H1 (cell line): ENCODE data around the gene TFCP2L1. TPM values are rescaled to one million over a fixed set of nuclear protein-coding genes. Genes with fewer than 3 reads are reported as not detected.

Experiments used
- CTCF ChIA-PET: fragments of 300-600 bp; sonication (Branson Sonifier 250); formaldehyde crosslinking; loops from one replicate; lab custom pipeline; 2021; ENCODE audit not compliant: partially characterized antibody; lab: Charles Lee
- POLR2A ChIA-PET: fragments of 300-600 bp; sonication (Branson Sonifier 250); formaldehyde crosslinking; loops from one replicate; lab custom pipeline; 2021; ENCODE audit warnings: inconsistent platforms; ENCODE audit not compliant: partially characterized antibody; lab: Charles Lee
- DNase-seq, 2 experiments: peaks; one replicate each; pipeline versions ENCODE4 v3.0.0 to v3.0.0-alpha.2; 2010 to 2022; ENCODE audit warnings: low spot score in 2 of 2, low read depth in 1 of 2, mixed read lengths in 1 of 2
- FAIRE-seq: peaks from 2 replicates; lab custom pipeline; 2011; peaks lifted over from hg19 to GRCh38; lab: Jason Lieb, UNC
- H2AFZ ChIP-seq: 2 replicates; pipeline ENCODE4 v1.8.1; 2012; ENCODE audit warnings: low read length, inconsistent platforms
- H2AK5ac ChIP-seq: 2 replicates; pipeline ENCODE4 v1.6.1; 2013; ENCODE audit warnings: low read depth, low read length
- H2BK120ac ChIP-seq: replicated peaks from 2 replicates; pipeline ENCODE3; 2013; ENCODE audit warnings: low read depth, low read length, inconsistent platforms
- H2BK12ac ChIP-seq: 2 replicates; pipeline ENCODE4 v1.6.1; 2013; ENCODE audit warnings: low read depth, low read length
- H2BK15ac ChIP-seq: 2 replicates; pipeline ENCODE4 v1.6.1; 2013; ENCODE audit warnings: low read length
- H2BK20ac ChIP-seq: 2 replicates; pipeline ENCODE4 v1.6.1; 2013; ENCODE audit warnings: low read length
- H2BK5ac ChIP-seq: 2 replicates; pipeline ENCODE4 v1.6.1; 2013; ENCODE audit warnings: low read depth, low read length
- H3K14ac ChIP-seq: 2 replicates; pipeline ENCODE4 v1.6.1; 2013; ENCODE audit warnings: inconsistent platforms; ENCODE audit not compliant: insufficient read length
- H3K18ac ChIP-seq: 2 replicates; pipeline ENCODE4 v1.6.1; 2013; ENCODE audit warnings: low read length; ENCODE audit errors: extremely low read depth
- H3K23ac ChIP-seq: 2 replicates; pipeline ENCODE4 v1.6.1; 2013; ENCODE audit warnings: inconsistent platforms; ENCODE audit not compliant: insufficient read length
- H3K23me2 ChIP-seq: 2 replicates; pipeline ENCODE4 v1.6.1; 2013; ENCODE audit warnings: low read depth, low read length
- H3K27ac ChIP-seq: 2 replicates; pipeline ENCODE4 v1.6.1; 2011; ENCODE audit warnings: low read depth, low read length, inconsistent platforms
- H3K27me3 ChIP-seq, 4 experiments: replicated peaks in 1 of 4; 1 replicate in 1 of 4; 2 replicates in 3 of 4; pipeline versions ENCODE4 v1.6.1 to v1.8.1; 2011 to 2013; ENCODE audit warnings: low read length in 3 of 4, mild to moderate bottlenecking in 3 of 4, inconsistent platforms in 2 of 4, mixed read lengths in 2 of 4, moderate library complexity in 1 of 4; ENCODE audit not compliant: control insufficient read depth in 3 of 4, insufficient read depth in 3 of 4; ENCODE audit errors: extremely low read depth in 1 of 4
- H3K36me3 ChIP-seq, 4 experiments: 2 replicates each; pipeline versions ENCODE4 v1.6.1 to v1.8.1; 2011 to 2013; ENCODE audit warnings: mild to moderate bottlenecking in 4 of 4, low read length in 3 of 4, moderate library complexity in 2 of 4, control low read depth in 1 of 4, inconsistent platforms in 1 of 4; ENCODE audit not compliant: insufficient read depth in 4 of 4, control insufficient read depth in 2 of 4
- H3K4ac ChIP-seq: replicated peaks from 2 replicates; pipeline ENCODE3; 2013; ENCODE audit warnings: low read length, low read depth, mixed read lengths, inconsistent platforms; ENCODE audit not compliant: insufficient read length
- H3K4me1 ChIP-seq, 4 experiments: replicated peaks in 1 of 4; 1 replicate in 1 of 4; 2 replicates in 3 of 4; pipeline versions ENCODE4 v1.6.1 to v1.8.1; 2011 to 2013; ENCODE audit warnings: low read length in 3 of 4, inconsistent platforms in 2 of 4, mixed read lengths in 1 of 4; ENCODE audit not compliant: insufficient read depth in 4 of 4, control insufficient read depth in 3 of 4
- H3K4me2 ChIP-seq, 2 experiments: 2 replicates each; pipeline versions ENCODE4 v1.6.1 to v1.8.1; 2011 to 2013; ENCODE audit warnings: low read depth in 2 of 2, low read length in 2 of 2, control low read depth in 1 of 2, inconsistent platforms in 1 of 2, mild to moderate bottlenecking in 1 of 2; ENCODE audit not compliant: insufficient read depth in 1 of 2
- H3K4me3 ChIP-seq, 4 experiments: fragments of 200-600, 300-600 bp in 1 of 4; sonication (generic), shearing (Covaris generic), sonication (Bioruptor Twin) in 1 of 4; 2 replicates each; pipeline versions ENCODE4 v1.5.1 to v1.8.1; 2011 to 2016; ENCODE audit warnings: low read length in 4 of 4, low read depth in 3 of 4, control low read depth in 2 of 4, inconsistent platforms in 2 of 4, mild to moderate bottlenecking in 2 of 4, mixed read lengths in 1 of 4, moderate library complexity in 1 of 4; ENCODE audit not compliant: insufficient read depth in 2 of 4; ENCODE audit errors: extremely low read depth in 1 of 4
- H3K56ac ChIP-seq: replicated peaks from 2 replicates; pipeline ENCODE3; 2013; ENCODE audit warnings: low read depth, mild to moderate bottlenecking, mixed read lengths, low read length, inconsistent platforms; ENCODE audit not compliant: insufficient read length
- H3K79me1 ChIP-seq: 2 replicates; pipeline ENCODE4 v1.6.1; 2013; ENCODE audit warnings: low read depth, low read length, control low read depth
- H3K79me2 ChIP-seq, 2 experiments: 2 replicates each; pipeline versions ENCODE4 v1.6.1 to v1.8.1; 2012 to 2013; ENCODE audit warnings: low read length in 2 of 2, mild to moderate bottlenecking in 2 of 2, inconsistent platforms in 1 of 2; ENCODE audit not compliant: insufficient read depth in 2 of 2, control insufficient read depth in 1 of 2
- H3K9ac ChIP-seq, 4 experiments: replicated peaks in 1 of 4; 1 replicate in 1 of 4; 2 replicates in 3 of 4; pipeline versions ENCODE4 v1.6.1 to v1.8.1; 2011 to 2013; ENCODE audit warnings: low read depth in 3 of 4, low read length in 3 of 4, control low read depth in 2 of 4, mild to moderate bottlenecking in 2 of 4, moderate library complexity in 2 of 4, inconsistent platforms in 1 of 4; ENCODE audit errors: extremely low read depth in 1 of 4
- H3K9me3 ChIP-seq, 2 experiments: 2 replicates each; pipeline versions ENCODE4 v1.6.1 to v1.8.1; 2012 to 2013; ENCODE audit warnings: mild to moderate bottlenecking in 2 of 2, moderate library complexity in 2 of 2, control low read depth in 1 of 2, inconsistent platforms in 1 of 2, low read depth in 1 of 2, low read length in 1 of 2, mixed read lengths in 1 of 2; ENCODE audit not compliant: insufficient read depth in 2 of 2
- H4K20me1 ChIP-seq, 2 experiments: replicated peaks in 1 of 2; 2 replicates each; pipeline versions ENCODE3 to v1.8.1; 2011 to 2013; ENCODE audit warnings: inconsistent platforms in 2 of 2, low read length in 2 of 2, mild to moderate bottlenecking in 1 of 2; ENCODE audit not compliant: insufficient read depth in 2 of 2, control insufficient read depth in 1 of 2
- H4K5ac ChIP-seq: 2 replicates; pipeline ENCODE4 v1.6.1; 2013; ENCODE audit warnings: low read length, low read depth, mixed read lengths, inconsistent platforms; ENCODE audit not compliant: insufficient read length
- H4K8ac ChIP-seq: 2 replicates; pipeline ENCODE4 v1.8.0; 2013; ENCODE audit warnings: mild to moderate bottlenecking, moderate library complexity, low read length, inconsistent platforms; ENCODE audit not compliant: insufficient read depth; ENCODE audit errors: extremely low read depth
- H4K91ac ChIP-seq: replicated peaks from 2 replicates; pipeline ENCODE3; 2013; ENCODE audit warnings: low read length, mixed read lengths, inconsistent platforms; ENCODE audit not compliant: insufficient read length
- CBX5 ChIP-seq: fragments of 300-800, 300-1000 bp; sonication (generic); IDR thresholded peaks from 2 replicates; pipeline ENCODE4 v1.7.1; 2016; ENCODE audit warnings: antibody characterized with exemption, low read length, low read depth
- EZH2 ChIP-seq: fragments of 200-600 bp; sonication (generic); IDR thresholded peaks from 2 replicates; pipeline ENCODE4 v1.7.1; 2012; ENCODE audit warnings: low read depth, mild to moderate bottlenecking, moderate library complexity, low read length, inconsistent platforms; ENCODE audit not compliant: severe bottlenecking
- POU5F1 ChIP-seq: IDR thresholded peaks from 2 replicates; pipeline ENCODE4 v1.6.1; 2011; ENCODE audit warnings: low read depth, mild to moderate bottlenecking, low read length, moderate library complexity
- WGBS, 2 experiments: shearing (Covaris generic) in 1 of 2; methylation state at CpG; one replicate each; pipeline versions ENCODE4 v1.1.6 to v1.1.7; 2013 to 2015; ENCODE audit warnings: low lambda C conversion rate in 2 of 2, mixed read lengths in 2 of 2, inconsistent platforms in 1 of 2, low coverage in 1 of 2, missing lambda C conversion rate in 1 of 2; ENCODE audit not compliant: insufficient replicate concordance in 2 of 2, insufficient coverage in 1 of 2, insufficient read length in 1 of 2; ENCODE audit errors: extremely low coverage in 1 of 2, missing lambda C conversion rate in 1 of 2; 5-methylcytosine and 5-hydroxymethylcytosine counted together
- polyA plus RNA-seq, 7 experiments: library from polyadenylated mRNA; depleted of rRNA in 3 of 7; stranded (reverse) in 5 of 7; unstranded in 2 of 7; fragments of >200 nt in 5 of 7; fragments of 200-250 nt in 2 of 7; gene quantifications; 1 replicate in 5 of 7; 2 replicates in 1 of 7; 4 replicates in 1 of 7; pipeline versions ENCODE4 v1.2.1 to v1.2.3, GENCODE V29; 2011 to 2013; ENCODE audit warnings: missing spikeins in 2 of 7, mixed read lengths in 2 of 7
- total RNA-seq: library from RNA; stranded (reverse); fragmentation: NEBNext Ultra II Directional; extraction: Animal tissue kit (Norgen Biotek cat#: 25700); gene quantifications from 2 replicates; pipeline ENCODE4 v1.2.1, GENCODE V29; 2021

TFCP2L1 gene
- total and polyA plus RNA-seq, 2 of the 8 experiments (the other 6 are each of a cell fraction or from before 2014, with no cell fraction given), result 1.5 to 3.8 TPM

DNA sequence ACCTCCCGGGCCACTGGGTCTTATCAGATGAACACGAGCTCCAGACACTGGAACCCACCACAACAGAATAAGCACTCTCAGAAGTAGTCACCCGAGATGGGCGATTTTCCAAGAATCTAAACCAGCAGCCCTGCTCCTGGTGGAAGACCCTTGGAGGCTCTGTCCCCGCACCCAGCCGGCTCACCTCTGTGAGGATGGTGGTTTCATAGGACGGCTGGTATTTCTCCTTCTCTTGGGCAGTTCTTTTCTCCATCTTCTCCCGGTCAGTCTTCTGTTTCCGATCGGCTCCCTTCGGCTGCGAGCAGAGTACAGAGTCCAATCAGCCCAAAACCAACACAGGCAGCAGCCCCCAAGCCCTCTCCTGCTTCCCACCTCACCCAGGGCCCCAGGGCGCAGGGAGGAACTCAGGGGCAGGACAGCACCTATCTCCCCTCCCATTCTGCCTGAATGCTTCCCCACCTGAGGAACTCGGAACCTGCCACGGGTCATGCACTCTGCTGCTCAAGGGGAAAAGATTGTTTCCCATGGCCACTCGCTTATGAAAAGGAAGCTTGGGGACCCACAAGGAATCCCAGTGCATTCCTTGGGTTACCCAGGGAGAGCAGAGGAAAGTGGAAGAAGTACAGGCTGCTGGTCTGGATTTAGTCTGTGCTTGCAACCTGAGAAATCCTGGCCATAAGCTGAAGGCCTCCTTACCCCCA lies 42.7 kb downstream of the TFCP2L1 start:
- no peak overlapping the region for H4K91ac ChIP-seq
- H3K79me2 ChIP-seq, result no peaks in the 10 kb centered on the region
- H3K9ac ChIP-seq, result no peak overlapping the region
- no peaks in the 10 kb centered on the region for H3K9me3 ChIP-seq
- 87% methylated on average over 16 of the region's 16 CpGs; no CpG with 5 or more reads in 1 of the 2 experiments for WGBS, 2 experiments
- H3K4me3 ChIP-seq, result no peak overlapping the region
- H3K4me1 ChIP-seq, result no peaks in the 10 kb centered on the region; a peak in 1 of 7 replicates
- no peak overlapping the region for H3K27ac ChIP-seq
- H3K4me2 ChIP-seq, result no peak overlapping the region
- no peak overlapping the region for H2BK12ac ChIP-seq
- no peak overlapping the region for H2BK5ac ChIP-seq
- H3K23ac ChIP-seq, result no peak overlapping the region
- no peaks in the 10 kb centered on the region for H4K20me1 ChIP-seq
- no peak overlapping the region for H3K14ac ChIP-seq
- no peaks in the 10 kb centered on the region for H3K36me3 ChIP-seq
- H4K5ac ChIP-seq, result no peak overlapping the region
- CTCF ChIA-PET, result interaction anchor here (0.8 to 1.9 kb wide), 7 partner anchors 21 to 143 kb away, joined by 3 to 6 read pairs (median 3); no protein-coding TSS in a partner anchor
- no peak for DNase-seq
- H2AFZ ChIP-seq, result no peak overlapping the region
- no peaks in the 10 kb centered on the region for H3K79me1 ChIP-seq
- H3K56ac ChIP-seq, result no peak overlapping the region
- FAIRE-seq, result no peak
- TF ChIP-seq EZH2 (no peak), POU5F1 (no peak), CBX5 (no peak)
- TF ChIP-seq, all 59 proteins: peak for 0
- no peak overlapping the region for H2BK20ac ChIP-seq
- no peak overlapping the region for H2BK120ac ChIP-seq
- no peaks in the 10 kb centered on the region for H3K27me3 ChIP-seq
- H3K4ac ChIP-seq, result no peak overlapping the region
- H2BK15ac ChIP-seq, result no peak overlapping the region
- no peak overlapping the region for H4K8ac ChIP-seq
- no peak overlapping the region for H2AK5ac ChIP-seq
- H3K23me2 ChIP-seq, result no peaks in the 10 kb centered on the region
- POLR2A ChIA-PET, result no interaction called here
- H3K18ac ChIP-seq, result no peak overlapping the region
